H1 (cell line): ENCODE data around the gene FAM81A. TPM values are rescaled to one million over a fixed set of nuclear protein-coding genes. Genes with fewer than 3 reads are reported as not detected.

Experiments used
- CTCF ChIA-PET: fragments of 300-600 bp; sonication (Branson Sonifier 250); formaldehyde crosslinking; loops from one replicate; lab custom pipeline; 2021; ENCODE audit not compliant: partially characterized antibody; lab: Charles Lee
- POLR2A ChIA-PET: fragments of 300-600 bp; sonication (Branson Sonifier 250); formaldehyde crosslinking; loops from one replicate; lab custom pipeline; 2021; ENCODE audit warnings: inconsistent platforms; ENCODE audit not compliant: partially characterized antibody; lab: Charles Lee
- DNase-seq, 2 experiments: peaks; one replicate each; pipeline versions ENCODE4 v3.0.0 to v3.0.0-alpha.2; 2010 to 2022; ENCODE audit warnings: low spot score in 2 of 2, low read depth in 1 of 2, mixed read lengths in 1 of 2
- FAIRE-seq: peaks from 2 replicates; lab custom pipeline; 2011; peaks lifted over from hg19 to GRCh38; lab: Jason Lieb, UNC
- H2AFZ ChIP-seq: 2 replicates; pipeline ENCODE4 v1.8.1; 2012; ENCODE audit warnings: low read length, inconsistent platforms
- H2AK5ac ChIP-seq: 2 replicates; pipeline ENCODE4 v1.6.1; 2013; ENCODE audit warnings: low read depth, low read length
- H2BK120ac ChIP-seq: replicated peaks from 2 replicates; pipeline ENCODE3; 2013; ENCODE audit warnings: low read depth, low read length, inconsistent platforms
- H2BK12ac ChIP-seq: 2 replicates; pipeline ENCODE4 v1.6.1; 2013; ENCODE audit warnings: low read depth, low read length
- H2BK15ac ChIP-seq: 2 replicates; pipeline ENCODE4 v1.6.1; 2013; ENCODE audit warnings: low read length
- H2BK20ac ChIP-seq: 2 replicates; pipeline ENCODE4 v1.6.1; 2013; ENCODE audit warnings: low read length
- H2BK5ac ChIP-seq: 2 replicates; pipeline ENCODE4 v1.6.1; 2013; ENCODE audit warnings: low read depth, low read length
- H3K14ac ChIP-seq: 2 replicates; pipeline ENCODE4 v1.6.1; 2013; ENCODE audit warnings: inconsistent platforms; ENCODE audit not compliant: insufficient read length
- H3K18ac ChIP-seq: 2 replicates; pipeline ENCODE4 v1.6.1; 2013; ENCODE audit warnings: low read length; ENCODE audit errors: extremely low read depth
- H3K23ac ChIP-seq: 2 replicates; pipeline ENCODE4 v1.6.1; 2013; ENCODE audit warnings: inconsistent platforms; ENCODE audit not compliant: insufficient read length
- H3K23me2 ChIP-seq: 2 replicates; pipeline ENCODE4 v1.6.1; 2013; ENCODE audit warnings: low read depth, low read length
- H3K27ac ChIP-seq: 2 replicates; pipeline ENCODE4 v1.6.1; 2011; ENCODE audit warnings: low read depth, low read length, inconsistent platforms
- H3K27me3 ChIP-seq, 4 experiments: replicated peaks in 1 of 4; 1 replicate in 1 of 4; 2 replicates in 3 of 4; pipeline versions ENCODE4 v1.6.1 to v1.8.1; 2011 to 2013; ENCODE audit warnings: low read length in 3 of 4, mild to moderate bottlenecking in 3 of 4, inconsistent platforms in 2 of 4, mixed read lengths in 2 of 4, moderate library complexity in 1 of 4; ENCODE audit not compliant: control insufficient read depth in 3 of 4, insufficient read depth in 3 of 4; ENCODE audit errors: extremely low read depth in 1 of 4
- H3K36me3 ChIP-seq, 4 experiments: 2 replicates each; pipeline versions ENCODE4 v1.6.1 to v1.8.1; 2011 to 2013; ENCODE audit warnings: mild to moderate bottlenecking in 4 of 4, low read length in 3 of 4, moderate library complexity in 2 of 4, control low read depth in 1 of 4, inconsistent platforms in 1 of 4; ENCODE audit not compliant: insufficient read depth in 4 of 4, control insufficient read depth in 2 of 4
- H3K4ac ChIP-seq: replicated peaks from 2 replicates; pipeline ENCODE3; 2013; ENCODE audit warnings: low read length, low read depth, mixed read lengths, inconsistent platforms; ENCODE audit not compliant: insufficient read length
- H3K4me1 ChIP-seq, 4 experiments: replicated peaks in 1 of 4; 1 replicate in 1 of 4; 2 replicates in 3 of 4; pipeline versions ENCODE4 v1.6.1 to v1.8.1; 2011 to 2013; ENCODE audit warnings: low read length in 3 of 4, inconsistent platforms in 2 of 4, mixed read lengths in 1 of 4; ENCODE audit not compliant: insufficient read depth in 4 of 4, control insufficient read depth in 3 of 4
- H3K4me2 ChIP-seq, 2 experiments: 2 replicates each; pipeline versions ENCODE4 v1.6.1 to v1.8.1; 2011 to 2013; ENCODE audit warnings: low read depth in 2 of 2, low read length in 2 of 2, control low read depth in 1 of 2, inconsistent platforms in 1 of 2, mild to moderate bottlenecking in 1 of 2; ENCODE audit not compliant: insufficient read depth in 1 of 2
- H3K4me3 ChIP-seq, 4 experiments: fragments of 200-600, 300-600 bp in 1 of 4; sonication (generic), shearing (Covaris generic), sonication (Bioruptor Twin) in 1 of 4; 2 replicates each; pipeline versions ENCODE4 v1.5.1 to v1.8.1; 2011 to 2016; ENCODE audit warnings: low read length in 4 of 4, low read depth in 3 of 4, control low read depth in 2 of 4, inconsistent platforms in 2 of 4, mild to moderate bottlenecking in 2 of 4, mixed read lengths in 1 of 4, moderate library complexity in 1 of 4; ENCODE audit not compliant: insufficient read depth in 2 of 4; ENCODE audit errors: extremely low read depth in 1 of 4
- H3K56ac ChIP-seq: replicated peaks from 2 replicates; pipeline ENCODE3; 2013; ENCODE audit warnings: low read depth, mild to moderate bottlenecking, mixed read lengths, low read length, inconsistent platforms; ENCODE audit not compliant: insufficient read length
- H3K79me1 ChIP-seq: 2 replicates; pipeline ENCODE4 v1.6.1; 2013; ENCODE audit warnings: low read depth, low read length, control low read depth
- H3K79me2 ChIP-seq, 2 experiments: 2 replicates each; pipeline versions ENCODE4 v1.6.1 to v1.8.1; 2012 to 2013; ENCODE audit warnings: low read length in 2 of 2, mild to moderate bottlenecking in 2 of 2, inconsistent platforms in 1 of 2; ENCODE audit not compliant: insufficient read depth in 2 of 2, control insufficient read depth in 1 of 2
- H3K9ac ChIP-seq, 4 experiments: replicated peaks in 1 of 4; 1 replicate in 1 of 4; 2 replicates in 3 of 4; pipeline versions ENCODE4 v1.6.1 to v1.8.1; 2011 to 2013; ENCODE audit warnings: low read depth in 3 of 4, low read length in 3 of 4, control low read depth in 2 of 4, mild to moderate bottlenecking in 2 of 4, moderate library complexity in 2 of 4, inconsistent platforms in 1 of 4; ENCODE audit errors: extremely low read depth in 1 of 4
- H3K9me3 ChIP-seq, 2 experiments: 2 replicates each; pipeline versions ENCODE4 v1.6.1 to v1.8.1; 2012 to 2013; ENCODE audit warnings: mild to moderate bottlenecking in 2 of 2, moderate library complexity in 2 of 2, control low read depth in 1 of 2, inconsistent platforms in 1 of 2, low read depth in 1 of 2, low read length in 1 of 2, mixed read lengths in 1 of 2; ENCODE audit not compliant: insufficient read depth in 2 of 2
- H4K20me1 ChIP-seq, 2 experiments: replicated peaks in 1 of 2; 2 replicates each; pipeline versions ENCODE3 to v1.8.1; 2011 to 2013; ENCODE audit warnings: inconsistent platforms in 2 of 2, low read length in 2 of 2, mild to moderate bottlenecking in 1 of 2; ENCODE audit not compliant: insufficient read depth in 2 of 2, control insufficient read depth in 1 of 2
- H4K5ac ChIP-seq: 2 replicates; pipeline ENCODE4 v1.6.1; 2013; ENCODE audit warnings: low read length, low read depth, mixed read lengths, inconsistent platforms; ENCODE audit not compliant: insufficient read length
- H4K8ac ChIP-seq: 2 replicates; pipeline ENCODE4 v1.8.0; 2013; ENCODE audit warnings: mild to moderate bottlenecking, moderate library complexity, low read length, inconsistent platforms; ENCODE audit not compliant: insufficient read depth; ENCODE audit errors: extremely low read depth
- H4K91ac ChIP-seq: replicated peaks from 2 replicates; pipeline ENCODE3; 2013; ENCODE audit warnings: low read length, mixed read lengths, inconsistent platforms; ENCODE audit not compliant: insufficient read length
- ATF2 ChIP-seq: IDR thresholded peaks from 2 replicates; pipeline ENCODE4 v1.6.1; 2012; ENCODE audit warnings: low read length, inconsistent platforms
- CHD1 ChIP-seq: IDR thresholded peaks from 2 replicates; pipeline ENCODE4 v1.6.1; 2012; ENCODE audit warnings: low read depth, low read length, improper control_type of control experiment
- MAX ChIP-seq: IDR thresholded peaks from 2 replicates; pipeline ENCODE4 v1.6.1; 2012; ENCODE audit warnings: inconsistent platforms
- RAD21 ChIP-seq, 2 experiments: IDR thresholded peaks in 1 of 2; conservative IDR thresholded peaks in 1 of 2; 2 replicates each; pipeline ENCODE4 v1.6.1; 2011; ENCODE audit warnings: low read depth in 2 of 2, low read length in 2 of 2, improper control_type of control experiment in 1 of 2, inconsistent platforms in 1 of 2, mild to moderate bottlenecking in 1 of 2, moderate library complexity in 1 of 2
- SP2 ChIP-seq: IDR thresholded peaks from 2 replicates; pipeline ENCODE4 v1.6.1; 2012; ENCODE audit warnings: mild to moderate bottlenecking, low read length, inconsistent platforms
- WGBS, 2 experiments: shearing (Covaris generic) in 1 of 2; methylation state at CpG; one replicate each; pipeline versions ENCODE4 v1.1.6 to v1.1.7; 2013 to 2015; ENCODE audit warnings: low lambda C conversion rate in 2 of 2, mixed read lengths in 2 of 2, inconsistent platforms in 1 of 2, low coverage in 1 of 2, missing lambda C conversion rate in 1 of 2; ENCODE audit not compliant: insufficient replicate concordance in 2 of 2, insufficient coverage in 1 of 2, insufficient read length in 1 of 2; ENCODE audit errors: extremely low coverage in 1 of 2, missing lambda C conversion rate in 1 of 2; 5-methylcytosine and 5-hydroxymethylcytosine counted together
- polyA plus RNA-seq, 7 experiments: library from polyadenylated mRNA; depleted of rRNA in 3 of 7; stranded (reverse) in 5 of 7; unstranded in 2 of 7; fragments of >200 nt in 5 of 7; fragments of 200-250 nt in 2 of 7; gene quantifications; 1 replicate in 5 of 7; 2 replicates in 1 of 7; 4 replicates in 1 of 7; pipeline versions ENCODE4 v1.2.1 to v1.2.3, GENCODE V29; 2011 to 2013; ENCODE audit warnings: missing spikeins in 2 of 7, mixed read lengths in 2 of 7
- total RNA-seq: library from RNA; stranded (reverse); fragmentation: NEBNext Ultra II Directional; extraction: Animal tissue kit (Norgen Biotek cat#: 25700); gene quantifications from 2 replicates; pipeline ENCODE4 v1.2.1, GENCODE V29; 2021

Gene FAM81A
- total and polyA plus RNA-seq, 2 of the 8 experiments (the other 6 are each of a cell fraction or from before 2014, with no cell fraction given) = 0.56 to 3.0 TPM

- H3K9ac ChIP-seq = no peak overlapping the region
- H3K14ac ChIP-seq = no peak overlapping the region
- H4K91ac ChIP-seq = no peak overlapping the region
- no peak overlapping the region for H3K27ac ChIP-seq
- H2BK120ac ChIP-seq = no peak overlapping the region
- H2BK5ac ChIP-seq = no peak overlapping the region
- H3K36me3 ChIP-seq = no peaks in the 10 kb centered on the region
- no peak overlapping the region for H3K4me3 ChIP-seq
- no peaks in the 10 kb centered on the region for H3K27me3 ChIP-seq
- no peaks in the 10 kb centered on the region for H3K23me2 ChIP-seq
- H3K79me2 ChIP-seq = no peaks in the 10 kb centered on the region
- H4K8ac ChIP-seq = no peak overlapping the region; the same call in 1 of the 2 replicates
- peak overlapping the region; percentile 1 for H3K4ac ChIP-seq
- H3K4me2 ChIP-seq = no peak overlapping the region
- FAIRE-seq (no peak), DNase-seq (no peak)
- CTCF ChIA-PET = interaction anchor here (1.0 to 2.8 kb wide), 8 partner anchors 9 to 567 kb away, joined by 3 to 15 read pairs (median 4); no protein-coding TSS in a partner anchor
- H3K9me3 ChIP-seq = no peaks in the 10 kb centered on the region
- POLR2A ChIA-PET = no interaction called here
- H4K20me1 ChIP-seq = no peaks in the 10 kb centered on the region
- H2BK15ac ChIP-seq = no peak overlapping the region
- 86% methylated on average over 5 of the region's 5 CpGs; no CpG with 5 or more reads in 1 of the 2 experiments for WGBS, 2 experiments
- no peak overlapping the region for H2BK12ac ChIP-seq
- no peak overlapping the region for H3K23ac ChIP-seq
- H3K56ac ChIP-seq = no peak overlapping the region
- no peaks in the 10 kb centered on the region for H3K4me1 ChIP-seq
- H2BK20ac ChIP-seq = no peak overlapping the region
- no peak overlapping the region for H2AK5ac ChIP-seq
- H4K5ac ChIP-seq = no peak overlapping the region
- H2AFZ ChIP-seq = peak overlapping the region; percentile 65; the same call in 1 of the 2 replicates
- H3K79me1 ChIP-seq = no peaks in the 10 kb centered on the region
- H3K18ac ChIP-seq = no peak overlapping the region
- no peak for TF ChIP-seq SP2
- TF ChIP-seq ATF2 = no peak
- no peak for TF ChIP-seq CHD1
- TF ChIP-seq MAX = no peak
- no peak for TF ChIP-seq RAD21 (IDR thresholded peaks at IDR 0.05 in 1 of 2, conservative IDR thresholded peaks at IDR 0.05 in 1 of 2; ENCODE audit: low read depth in 2 of 2, low read length in 2 of 2)
Observed at GRCh38 chr15:59524331-59524731, 86.3 kb downstream of the FAM81A start.
